GM21515 (cell line): Measurements from ENCODE around the gene TMEM179.

ENCODE experiments used
- ATAC-seq: cut with Tn5 transposase; IDR thresholded peaks from one replicate; pipeline ENCODE4 v1.9.1; 2021; ENCODE audit not compliant: unreplicated experiment

TMEM179 gene

GRCh38 chr14:104547310-104547997, 57.1 kb downstream of the TMEM179 start:
- no peak for ATAC-seq

DNA sequence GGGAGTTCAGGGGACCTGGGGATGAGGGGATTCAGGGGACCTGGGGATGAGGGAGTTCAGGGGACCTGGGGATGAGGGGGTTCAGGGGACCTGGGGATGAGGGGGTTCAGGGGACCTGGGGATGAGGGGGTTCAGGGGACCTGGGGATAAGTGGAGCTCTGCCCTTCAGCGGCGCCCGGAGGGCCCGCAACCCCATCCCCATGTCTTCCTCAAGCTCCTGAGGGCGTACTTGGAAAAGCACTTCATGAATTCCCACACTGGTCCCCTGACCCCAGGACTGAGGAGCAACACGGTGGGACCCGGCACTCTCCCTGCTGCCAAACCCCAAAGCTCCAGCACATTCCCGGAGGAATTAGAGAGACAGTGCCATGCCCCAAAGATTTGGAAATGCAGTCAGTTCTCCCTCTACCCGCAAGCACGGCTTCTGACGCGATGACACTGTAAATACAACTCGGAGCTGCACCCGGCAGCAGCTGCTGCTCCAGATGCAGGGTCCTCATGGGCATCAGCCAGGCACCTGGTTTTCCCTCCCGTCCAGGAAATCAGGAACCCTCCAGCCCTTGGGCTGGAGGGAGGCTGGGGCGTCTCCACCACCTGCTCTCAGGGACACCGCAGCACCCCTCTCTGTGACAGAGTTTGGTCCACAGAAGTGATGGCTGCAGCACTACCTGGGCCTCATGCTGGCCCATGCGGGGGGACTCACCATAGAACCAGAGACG, 57.8 kb downstream of the TMEM179 start:
- ATAC-seq = no peak

DNA sequence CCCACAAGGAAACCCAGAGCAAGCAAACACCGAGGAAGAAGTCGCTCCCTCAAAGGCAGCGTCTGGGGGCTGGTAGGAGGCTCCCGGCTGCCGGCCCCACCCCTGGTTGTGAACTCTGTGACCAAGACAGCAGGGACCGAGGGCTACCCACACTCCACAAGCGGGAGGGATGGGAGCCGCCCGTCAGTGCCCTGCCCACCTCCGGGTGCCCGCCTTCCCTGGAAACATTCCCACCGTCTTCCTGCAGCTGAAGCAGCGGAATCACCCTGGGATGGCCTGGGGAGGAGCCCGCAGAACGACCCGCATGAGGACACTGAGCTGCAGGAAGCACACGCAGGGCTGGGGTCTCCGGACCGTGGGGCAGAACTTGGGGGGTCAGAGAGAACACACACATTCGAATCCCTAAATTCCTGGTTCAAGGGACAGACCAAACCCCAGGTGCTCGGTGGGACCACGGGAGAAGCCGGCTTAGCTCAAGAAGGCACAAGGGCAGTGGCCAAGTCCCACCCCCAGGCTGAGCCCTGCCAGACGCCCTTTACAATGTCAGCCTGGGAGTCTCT, 58.5 kb downstream of the TMEM179 start:
- no peak for ATAC-seq

- ATAC-seq = no peak
These were observed 59.2 kb downstream of the TMEM179 start for GRCh38 chr14:104545151-104545941.

DNA sequence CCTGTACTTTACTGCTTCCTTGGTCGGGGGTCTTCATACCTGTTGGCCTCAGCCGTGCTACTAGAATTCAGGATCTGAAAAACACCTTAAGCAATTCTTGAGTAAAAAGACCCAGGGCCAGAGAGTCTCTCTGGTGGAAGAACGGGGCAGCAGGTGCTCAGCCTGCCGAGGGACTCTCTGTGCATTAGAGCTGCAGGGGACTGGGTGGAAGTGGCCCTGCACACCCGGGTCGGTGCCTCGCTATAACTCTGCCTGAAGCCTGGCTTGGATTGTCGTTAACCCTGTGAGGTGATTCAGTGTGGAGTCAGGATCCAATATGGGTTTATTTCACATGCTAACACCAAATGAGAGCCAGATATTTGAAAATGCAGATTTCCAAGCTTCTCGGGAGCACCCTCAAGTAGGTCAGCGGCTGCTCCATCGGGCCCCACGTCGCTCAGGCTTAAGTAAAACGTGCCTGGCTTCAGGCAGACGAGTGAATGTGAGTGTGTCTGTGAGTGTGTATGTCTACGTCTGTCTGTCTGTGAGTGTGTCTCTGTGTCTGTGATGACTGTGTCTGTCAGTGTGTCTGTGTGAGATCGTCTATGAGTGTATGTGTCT, 60.1 kb downstream of the TMEM179 start:
- no peak for ATAC-seq

DNA sequence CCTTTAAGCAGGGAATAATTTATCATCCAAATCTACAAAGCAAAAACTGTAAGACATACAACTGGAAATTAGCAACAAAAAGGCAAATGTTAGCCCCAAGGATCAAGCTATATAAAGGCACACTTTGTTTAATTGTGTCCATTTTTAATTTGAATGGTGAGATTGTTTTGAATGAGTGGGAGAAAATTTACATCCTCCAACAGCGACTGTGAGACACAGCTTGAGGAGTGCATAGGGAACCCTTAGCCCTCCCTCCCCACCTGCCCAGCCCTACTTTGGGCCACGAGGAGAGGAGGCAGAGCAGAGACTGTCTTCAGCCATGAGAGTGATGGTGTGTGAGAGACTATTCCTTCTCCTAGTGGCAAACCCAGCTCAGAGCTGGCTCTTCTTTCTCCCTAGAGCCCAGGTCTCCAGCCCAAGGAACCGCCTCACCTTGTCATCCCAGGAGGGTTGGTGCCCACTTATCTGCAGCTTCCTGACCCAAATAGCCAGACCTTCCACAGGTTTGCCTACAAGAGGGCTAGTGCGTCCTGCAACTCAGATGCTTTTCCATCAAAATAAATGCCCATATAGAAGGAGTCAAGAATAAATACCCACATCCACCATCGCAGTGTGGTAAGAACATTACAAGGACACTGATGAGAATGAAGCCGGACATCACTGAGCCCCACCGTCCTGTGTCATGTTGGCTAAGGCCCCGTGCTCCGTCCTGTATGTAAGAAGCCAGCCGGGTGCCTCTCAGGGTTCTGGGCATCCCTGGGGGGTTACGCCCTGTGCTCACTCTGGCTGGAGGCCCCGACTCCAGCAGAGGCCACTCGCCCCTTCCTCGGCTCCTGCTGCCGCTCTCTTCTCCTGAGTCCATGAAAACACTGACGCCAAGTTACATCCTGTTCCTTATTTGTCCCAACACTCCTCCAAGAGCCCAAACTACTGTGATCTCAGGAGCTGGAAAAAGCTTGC, 61.4 kb downstream of the TMEM179 start:
- no peak for ATAC-seq

GRCh38 chr14:104541905-104542465, 62.6 kb downstream of the TMEM179 start:
- no peak for ATAC-seq
